ENCODE results near the gene WDR19.

The WDR19 gene

GRCh38 chr4:39331191-39331590 lies 148.9 kb downstream of the WDR19 start:
- no peak for FAIRE-seq
- no peak for TF ChIP-seq POLR2A (IDR thresholded peaks at IDR 0.05; ENCODE audit: low read depth, low read length)
- DNase-seq (ENCODE audit: insufficient read length, low spot score): no peak

Data from H54 (cell line).